SK-N-SH (cell line): ENCODE data around the gene CLINT1. TPM values are rescaled to one million over a fixed set of nuclear protein-coding genes. Genes with fewer than 3 reads are reported as not detected.

Experiments
- CTCF ChIA-PET: fragments of 300-600, 350-600 bp; formaldehyde crosslinking; extraction: SDS; loops from one replicate; lab custom pipeline; 2021; lab: Yijun Ruan, JAX
- POLR2A ChIA-PET: fragments of 350-600 bp; sonication (Branson Sonifier 250); formaldehyde crosslinking; extraction: SDS; loops from one replicate; lab custom pipeline; 2020; ENCODE audit warnings: antibody characterized with exemption, inconsistent platforms; lab: Yijun Ruan, JAX
- DNase-seq: peaks from one replicate; pipeline ENCODE4 v3.0.0; 2012
- H2AFZ ChIP-seq: fragments of 200-600 bp; sonication (generic); 2 replicates; pipeline ENCODE4 v1.8.1; 2016; ENCODE audit warnings: antibody characterized with exemption, mild to moderate bottlenecking, low read depth
- H3F3A ChIP-seq: fragments of 200-600 bp; sonication (generic); replicated peaks from 2 replicates; pipeline ENCODE3; 2016; ENCODE audit warnings: antibody characterized with exemption, mild to moderate bottlenecking; ENCODE audit not compliant: insufficient read depth
- H3K27ac ChIP-seq, 2 experiments: fragments of 200-500 bp in 1 of 2; fragments of 200-600 bp in 1 of 2; sonication (Bioruptor generic) in 1 of 2; sonication (generic), shearing (Covaris generic) in 1 of 2; 2 replicates each; pipeline versions ENCODE4 v1.5.1 to v1.6.1; 2014 to 2016; ENCODE audit warnings: low read depth in 2 of 2, inconsistent platforms in 1 of 2, low read length in 1 of 2, mild to moderate bottlenecking in 1 of 2, mixed read lengths in 1 of 2
- H3K27me3 ChIP-seq: fragments of 200-600 bp; sonication (generic), shearing (Covaris generic); 2 replicates; pipeline ENCODE4 v1.6.1; 2016; ENCODE audit warnings: mixed run types; ENCODE audit not compliant: insufficient read depth
- H3K36me3 ChIP-seq, 2 experiments: fragments of 200-500 bp in 1 of 2; fragments of 200-600 bp in 1 of 2; sonication (Bioruptor generic) in 1 of 2; sonication (generic) in 1 of 2; replicated peaks in 1 of 2; 2 replicates each; pipeline versions ENCODE3 to v1.5.1; 2014 to 2016; ENCODE audit warnings: low read length in 1 of 2, mild to moderate bottlenecking in 1 of 2; ENCODE audit not compliant: insufficient read depth in 2 of 2, control insufficient read depth in 1 of 2
- H3K4me1 ChIP-seq, 2 experiments: fragments of 200-500 bp in 1 of 2; fragments of 200-600 bp in 1 of 2; sonication (Bioruptor generic) in 1 of 2; sonication (generic), shearing (Covaris generic) in 1 of 2; 2 replicates each; pipeline versions ENCODE4 v1.5.1 to v1.6.1; 2014 to 2016; ENCODE audit warnings: low read depth in 1 of 2, low read length in 1 of 2, mixed run types in 1 of 2; ENCODE audit not compliant: insufficient read depth in 2 of 2, control insufficient read depth in 1 of 2
- H3K4me2 ChIP-seq: fragments of 200-600 bp; sonication (generic), shearing (Covaris generic); 2 replicates; pipeline ENCODE4 v1.6.1; 2017; ENCODE audit warnings: mixed run types
- H3K4me3 ChIP-seq, 2 experiments: fragments of 200-500 bp in 1 of 2; fragments of 200-600 bp in 1 of 2; sonication (Bioruptor generic) in 1 of 2; sonication (generic), shearing (Covaris generic) in 1 of 2; 2 replicates each; pipeline versions ENCODE4 v1.5.1 to v1.8.1; 2014 to 2016; ENCODE audit warnings: low read depth in 2 of 2, inconsistent platforms in 1 of 2, low read length in 1 of 2, mild to moderate bottlenecking in 1 of 2, mixed read lengths in 1 of 2, moderate library complexity in 1 of 2
- H3K79me2 ChIP-seq: fragments of 200-600 bp; sonication (generic); 2 replicates; pipeline ENCODE4 v1.8.1; 2017; ENCODE audit warnings: mild to moderate bottlenecking; ENCODE audit not compliant: insufficient read depth
- H3K9ac ChIP-seq: fragments of 200-600 bp; sonication (generic); 2 replicates; pipeline ENCODE4 v1.6.1; 2017; ENCODE audit warnings: mixed run types
- H3K9me2 ChIP-seq: fragments of 200-600 bp; sonication (generic); 2 replicates; pipeline ENCODE4 v1.6.1; 2017; ENCODE audit warnings: mixed run types
- H3K9me3 ChIP-seq: fragments of 200-600 bp; sonication (generic); 2 replicates; pipeline ENCODE4 v1.6.1; 2017; ENCODE audit warnings: mixed run types, mild to moderate bottlenecking, moderate library complexity
- H4K20me1 ChIP-seq: fragments of 200-600 bp; sonication (generic); 2 replicates; pipeline ENCODE4 v1.6.1; 2017; ENCODE audit warnings: mild to moderate bottlenecking, mixed run types; ENCODE audit not compliant: insufficient read depth
- CTCF ChIP-seq: fragments of 200-600 bp; sonication (generic); IDR thresholded peaks from 2 replicates; pipeline ENCODE4 v1.6.1; 2017; ENCODE audit warnings: antibody characterized with exemption, mild to moderate bottlenecking, moderate library complexity
- ELF1 ChIP-seq: IDR thresholded peaks from 2 replicates; pipeline ENCODE4 v1.4.0; 2012
- FOXJ3 ChIP-seq: sonication (generic); formaldehyde crosslinking; IDR thresholded peaks from 2 replicates; pipeline ENCODE4 v1.5.1; 2020; ENCODE audit warnings: mild to moderate bottlenecking, missing genetic modification reagents
- FOXM1 ChIP-seq: IDR thresholded peaks from 2 replicates; pipeline ENCODE4 v1.4.0; 2012; ENCODE audit warnings: low read depth, mild to moderate bottlenecking
- GABPA ChIP-seq: IDR thresholded peaks from 2 replicates; pipeline ENCODE4 v1.4.0; 2012; ENCODE audit warnings: low read depth, mild to moderate bottlenecking
- GATA2 ChIP-seq: sonication (generic); formaldehyde crosslinking; IDR thresholded peaks from 2 replicates; pipeline ENCODE4 v1.5.0; 2020; ENCODE audit warnings: mild to moderate bottlenecking, missing genetic modification reagents
- JUND ChIP-seq: IDR thresholded peaks from 2 replicates; pipeline ENCODE4 v1.4.0; 2012
- MXI1 ChIP-seq: IDR thresholded peaks from 2 replicates; pipeline ENCODE4 v1.6.1; 2012; ENCODE audit warnings: mild to moderate bottlenecking, low read depth, low read length, improper control_type of control experiment
- NFIC ChIP-seq: IDR thresholded peaks from 2 replicates; pipeline ENCODE4 v1.4.0; 2012; ENCODE audit warnings: borderline replicate concordance
- PBX3 ChIP-seq: IDR thresholded peaks from 2 replicates; pipeline ENCODE4; 2012
- POLR2AphosphoS5 ChIP-seq: IDR thresholded peaks from 2 replicates; pipeline ENCODE4 v1.6.1; 2012; ENCODE audit warnings: low read depth, low read length
- RCOR1 ChIP-seq: fragments of 150-350 bp; IDR thresholded peaks from 2 replicates; pipeline ENCODE4 v1.6.1; 2017; ENCODE audit warnings: antibody characterized with exemption, low read length
- RXRA ChIP-seq: IDR thresholded peaks from 2 replicates; pipeline ENCODE4 v1.4.0; 2012; ENCODE audit warnings: low read depth, mild to moderate bottlenecking, borderline replicate concordance
- SIN3A ChIP-seq: IDR thresholded peaks from 2 replicates; pipeline ENCODE4 v1.6.1; 2012; ENCODE audit warnings: low read depth, mild to moderate bottlenecking, low read length, moderate library complexity, borderline replicate concordance
- SMC3 ChIP-seq: IDR thresholded peaks from 2 replicates; pipeline ENCODE4 v1.6.1; 2012; ENCODE audit warnings: low read depth, low read length, improper control_type of control experiment
- TAF1 ChIP-seq: IDR thresholded peaks from 2 replicates; pipeline ENCODE4 v1.6.1; 2012; ENCODE audit warnings: low read depth, mild to moderate bottlenecking, low read length, moderate library complexity, borderline replicate concordance
- TCF12 ChIP-seq: IDR thresholded peaks from 2 replicates; pipeline ENCODE4 v1.4.0; 2012
- TEAD4 ChIP-seq: IDR thresholded peaks from 2 replicates; pipeline ENCODE4 v1.4.0; 2012; ENCODE audit warnings: mild to moderate bottlenecking, borderline replicate concordance; ENCODE audit not compliant: insufficient read depth
- USF1 ChIP-seq: IDR thresholded peaks from 2 replicates; pipeline ENCODE4 v1.4.0; 2012; ENCODE audit warnings: low read depth, borderline replicate concordance
- ZBTB33 ChIP-seq: IDR thresholded peaks from 2 replicates; pipeline ENCODE4 v1.4.0; 2012; ENCODE audit warnings: low read depth, borderline replicate concordance
- WGBS: methylation state at CpG from one replicate; pipeline ENCODE4 v1.1.6; 2017; ENCODE audit warnings: low lambda C conversion rate; 5-methylcytosine and 5-hydroxymethylcytosine counted together
- polyA plus RNA-seq, 3 experiments: library from polyadenylated mRNA; depleted of rRNA; stranded (reverse); fragments of >200 nt; gene quantifications; 2 replicates each; pipeline ENCODE4 v1.2.3, GENCODE V29; 2012
- TF ChIP-seq, protein P1 (sequence below): fragments of 150-350 bp; IDR thresholded peaks from 2 replicates; pipeline ENCODE4 v1.6.1; 2016; ENCODE audit warnings: mild to moderate bottlenecking, low read depth, low read length
- TF ChIP-seq, protein P2 (sequence below): fragments of 150-350 bp; IDR thresholded peaks from 2 replicates; pipeline ENCODE4 v1.6.1; 2017; ENCODE audit warnings: antibody characterized with exemption, low read length, low read depth, borderline replicate concordance

The CLINT1 gene
- polyA plus RNA-seq (2012; rRNA removed), result 65.4 and 105 TPM in 2 replicates
- polyA plus RNA-seq (2012; cell fraction: cytosol; rRNA removed), result 46.0 and 56.1 TPM in 2 replicates
- polyA plus RNA-seq (2012; cell fraction: nucleus; rRNA removed), result 136 and 198 TPM in 2 replicates

GRCh38 chr5:157858527-157859226 lies at the start of gene CLINT1:
TSS of gene CLINT1 (minus strand) at chr5:157859145. CDS start at chr5:157858970, 175 bp downstream.
- WGBS, result 1% methylated on average over 38 of the region's 59 CpGs
- H2AFZ ChIP-seq, result peak within 1 kb of the TSS; percentile 87
- peak; percentile 94 for TF ChIP-seq ELF1
- no peak for TF ChIP-seq NFIC
- 0 out of 2 replicates have a peak, but pooled peaks have one; percentile 14 for TF ChIP-seq ZBTB33
- TF ChIP-seq POLR2AphosphoS5, result peak; percentile 80
- TF ChIP-seq TEAD4, result no peak
- peak; percentile 69 for TF ChIP-seq TAF1
- no peak for TF ChIP-seq CTCF
- no peak for TF ChIP-seq PBX3
- TF ChIP-seq, protein P1, sequence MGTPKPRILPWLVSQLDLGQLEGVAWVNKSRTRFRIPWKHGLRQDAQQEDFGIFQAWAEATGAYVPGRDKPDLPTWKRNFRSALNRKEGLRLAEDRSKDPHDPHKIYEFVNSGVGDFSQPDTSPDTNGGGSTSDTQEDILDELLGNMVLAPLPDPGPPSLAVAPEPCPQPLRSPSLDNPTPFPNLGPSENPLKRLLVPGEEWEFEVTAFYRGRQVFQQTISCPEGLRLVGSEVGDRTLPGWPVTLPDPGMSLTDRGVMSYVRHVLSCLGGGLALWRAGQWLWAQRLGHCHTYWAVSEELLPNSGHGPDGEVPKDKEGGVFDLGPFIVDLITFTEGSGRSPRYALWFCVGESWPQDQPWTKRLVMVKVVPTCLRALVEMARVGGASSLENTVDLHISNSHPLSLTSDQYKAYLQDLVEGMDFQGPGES, result no peak
- peak; percentile 90; the same call in 1 of the 2 replicates for TF ChIP-seq SIN3A
- peak; percentile 79 for TF ChIP-seq MXI1
- no peak for TF ChIP-seq SMC3
- TF ChIP-seq, protein P2, sequence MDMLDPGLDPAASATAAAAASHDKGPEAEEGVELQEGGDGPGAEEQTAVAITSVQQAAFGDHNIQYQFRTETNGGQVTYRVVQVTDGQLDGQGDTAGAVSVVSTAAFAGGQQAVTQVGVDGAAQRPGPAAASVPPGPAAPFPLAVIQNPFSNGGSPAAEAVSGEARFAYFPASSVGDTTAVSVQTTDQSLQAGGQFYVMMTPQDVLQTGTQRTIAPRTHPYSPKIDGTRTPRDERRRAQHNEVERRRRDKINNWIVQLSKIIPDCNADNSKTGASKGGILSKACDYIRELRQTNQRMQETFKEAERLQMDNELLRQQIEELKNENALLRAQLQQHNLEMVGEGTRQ, result no peak
- TF ChIP-seq USF1, result no peak
- TF ChIP-seq FOXM1, result no peak
- no peak for TF ChIP-seq RXRA
- TF ChIP-seq TCF12, result no peak
- no peak for TF ChIP-seq GATA2 (CRISPR knock-in tag)
- TF ChIP-seq JUND, result no peak
- TF ChIP-seq RCOR1, result no peak
- TF ChIP-seq FOXJ3 (CRISPR knock-in tag), result no peak
- TF ChIP-seq GABPA, result peak; percentile 88

More at GRCh38 chr5:157858527-157859226, at the start of gene CLINT1:
- Histone ChIP-seq H3K4me3 (peak within 1 kb of the TSS; percentile 96 to 98), H4K20me1 (peaks cover 43% of the 10 kb centered on the region), H3F3A (no peaks in the 10 kb centered on the region), H3K36me3 (peaks cover 0 to 3% of the 10 kb centered on the region in 2 experiments), H3K4me2 (peak within 1 kb of the TSS; percentile 80), H3K79me2 (peaks cover 53% of the 10 kb centered on the region), H3K27me3 (no peaks in the 10 kb centered on the region), H3K9me2 (no peaks in the 10 kb centered on the region), H3K9ac (peak within 1 kb of the TSS; percentile 85), H3K27ac (peak within 1 kb of the TSS; percentile 77 to 88), H3K4me1 (peaks cover 0 to 8% of the 10 kb centered on the region in 2 experiments; a peak in 2 of 4 replicates), H3K9me3 (no peaks in the 10 kb centered on the region)
- ChIA-PET POLR2A (interaction anchor here (0.6 to 1.1 kb wide), 3 partner anchors 19 to 151 kb away, joined by 3 to 5 read pairs (median 4); no protein-coding TSS in a partner anchor), CTCF (interaction anchor here (0.7 to 1.4 kb wide), 5 partner anchors 10 to 136 kb away, joined by 3 to 5 read pairs (median 3); no protein-coding TSS in a partner anchor)
- DNase-seq, result peak; percentile 92
